ENCODE results near the gene CDH3.
A peak's percentile ranks its signal among the peaks of the same experiment; 100 is the strongest.

GRCh38 chr16:68732042-68732680 is 87.1 kb downstream of the CDH3 start:
- TF ChIP-seq TAF1 (IDR thresholded peaks at IDR 0.05; ENCODE audit: low read depth) (peak; percentile 38; the same call in 1 of the 2 replicates), FOXM1 (IDR thresholded peaks at IDR 0.05; ENCODE audit: borderline replicate concordance, low read depth) (no peak), MAX (IDR thresholded peaks at IDR 0.05) (0 out of 2 replicates have a peak, but pooled peaks have one; percentile 25), TEAD4 (IDR thresholded peaks at IDR 0.05) (no peak), YY1 (IDR thresholded peaks at IDR 0.05; ENCODE audit: low read depth) (no peak), CEBPB (IDR thresholded peaks at IDR 0.05) (no peak), EP300 (IDR thresholded peaks at IDR 0.05; ENCODE audit: borderline replicate concordance) (peak; percentile 20; the same call in 1 of the 2 replicates)

Data from Ishikawa (cell line).